GM19328 (cell line): ENCODE data around the gene CEACAM6.

Experiments
- ATAC-seq: cut with Tn5 transposase; IDR thresholded peaks from one replicate; pipeline ENCODE4 v1.9.1; 2021; ENCODE audit warnings: mild to moderate bottlenecking, moderate library complexity; ENCODE audit not compliant: unreplicated experiment

CEACAM6 gene

DNA sequence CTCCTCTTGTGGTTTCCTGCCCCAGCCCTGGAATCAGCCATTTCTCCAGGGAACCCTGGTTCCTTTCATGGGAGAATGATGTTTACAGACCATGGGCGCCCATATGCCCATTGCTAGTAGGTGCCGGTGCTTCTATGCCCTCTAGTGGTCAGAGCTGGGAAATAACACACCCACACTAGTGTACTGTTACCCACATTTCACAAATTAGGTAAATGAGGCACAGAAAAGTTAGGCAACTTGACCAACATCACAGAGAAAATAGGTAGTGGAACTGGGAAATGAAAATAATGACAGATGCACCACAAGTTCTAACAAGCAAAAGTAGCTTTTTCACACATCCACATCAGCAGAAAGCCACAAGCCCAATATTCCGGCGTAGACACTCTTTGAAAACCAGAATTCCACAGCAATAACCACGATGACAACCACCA lies 39.7 kb downstream of the CEACAM6 start:
- ATAC-seq = no peak

DNA sequence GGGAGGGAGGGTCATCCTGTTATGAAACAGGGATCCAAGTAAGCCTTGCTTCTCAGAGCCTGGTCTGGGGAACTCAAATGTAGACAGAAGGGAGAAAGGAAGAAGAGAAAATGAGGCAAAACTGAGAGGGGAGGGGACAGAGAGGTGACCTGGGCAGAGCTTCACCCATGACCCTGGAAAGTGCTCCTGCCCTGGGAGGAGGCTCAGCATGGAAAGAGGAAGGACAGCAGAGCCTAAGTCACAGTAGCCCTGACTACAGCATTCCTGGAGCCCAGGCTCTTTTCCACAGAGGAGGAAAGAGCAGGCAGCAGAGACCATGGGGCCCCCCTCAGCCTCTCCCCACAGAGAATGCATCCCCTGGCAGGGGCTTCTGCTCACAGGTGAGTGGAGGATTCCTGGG lies 41.0 kb downstream of the CEACAM6 start, which contains the start of gene CEACAM3:
CEACAM3 (plus strand) TSS at position 226 of the 400 bp plus-strand sequence; CDS start at position 317, 91 bp downstream.
- no peak for ATAC-seq

DNA sequence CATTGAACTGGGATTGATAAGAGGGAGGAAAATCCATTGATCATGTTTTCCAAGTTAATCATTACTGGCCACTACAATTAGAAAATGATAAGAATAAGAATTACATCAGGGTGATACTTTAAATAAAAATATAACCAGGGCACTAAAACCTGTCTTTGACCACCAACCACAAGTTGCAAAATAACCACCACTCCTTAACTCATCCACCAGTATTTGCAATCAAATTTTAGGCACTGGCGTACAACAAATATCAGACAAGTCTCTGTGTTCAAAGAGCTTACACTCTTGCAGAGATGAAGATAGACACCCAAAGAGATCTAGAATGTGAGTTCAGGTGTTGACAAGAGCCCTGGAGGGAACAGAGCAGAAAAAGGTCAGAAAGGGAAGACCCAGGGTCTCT lies 41.6 kb downstream of the CEACAM6 start:
- ATAC-seq = no peak

DNA sequence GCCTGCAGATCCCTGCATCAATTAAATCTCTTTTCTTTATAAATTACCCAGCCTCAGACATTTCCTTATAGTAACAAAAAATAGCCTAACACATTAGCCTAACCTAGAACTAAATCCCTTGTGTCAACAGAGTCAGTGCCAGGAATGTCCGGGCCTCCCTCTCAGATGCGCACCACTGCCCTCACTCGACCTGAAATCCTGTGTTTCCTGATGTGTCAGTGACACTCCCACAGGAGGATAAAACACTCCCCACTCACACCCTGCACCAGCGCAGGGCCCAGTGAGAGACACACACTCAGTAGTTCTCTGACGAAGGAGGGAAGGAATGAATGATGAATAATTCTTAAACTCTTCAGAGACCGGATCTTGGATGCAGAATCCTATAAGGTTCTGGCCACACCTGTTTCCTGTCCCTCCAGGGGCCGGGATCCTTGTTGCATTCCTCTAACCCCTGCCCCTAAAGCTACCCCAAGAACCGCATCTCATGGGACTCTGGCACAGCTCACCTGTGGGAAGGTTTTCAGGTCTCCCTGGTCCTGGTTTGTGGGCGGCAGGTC lies 44.2 kb downstream of the CEACAM6 start:
- no peak for ATAC-seq

DNA sequence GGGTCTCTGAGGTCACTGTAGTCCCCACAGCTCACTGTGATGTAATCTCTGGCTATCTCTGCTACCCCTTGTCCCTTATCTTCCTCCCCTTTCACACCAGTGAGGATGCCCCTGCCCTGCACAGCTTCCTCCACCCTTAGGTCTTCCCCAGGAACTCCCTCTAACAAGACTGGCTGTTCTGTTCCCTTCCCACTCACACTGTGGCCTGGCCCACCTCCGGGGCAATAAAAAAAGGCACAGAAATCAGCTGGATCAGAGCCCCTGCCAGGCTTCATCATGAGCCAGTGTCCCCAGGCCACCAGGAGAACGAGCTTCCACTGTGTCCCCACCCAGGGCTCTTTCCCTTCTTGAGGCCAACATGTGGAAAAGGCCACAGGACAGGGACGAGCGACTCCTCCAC lies 45.7 kb downstream of the CEACAM6 start:
- no peak for ATAC-seq

DNA sequence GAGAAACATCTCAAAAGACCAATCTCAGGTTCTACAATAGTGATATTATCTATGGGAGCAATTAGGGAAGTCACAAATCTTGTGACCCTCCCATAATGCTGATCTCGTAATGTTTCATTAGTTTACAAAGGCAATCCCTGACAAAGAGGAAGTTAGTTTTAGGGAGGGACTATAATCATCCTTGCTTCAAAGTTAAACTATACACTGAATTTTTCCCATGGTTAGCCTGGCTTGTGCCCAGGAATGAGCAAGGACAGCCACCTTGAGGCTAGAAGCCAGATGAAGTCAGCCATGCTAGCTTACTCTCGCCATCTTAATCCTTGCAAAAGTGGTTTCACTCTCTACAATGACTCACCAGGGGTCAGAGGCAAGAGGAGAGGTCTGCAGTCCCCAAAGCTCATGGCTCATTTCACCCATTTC lies 46.5 kb downstream of the CEACAM6 start:
- no peak for ATAC-seq

DNA sequence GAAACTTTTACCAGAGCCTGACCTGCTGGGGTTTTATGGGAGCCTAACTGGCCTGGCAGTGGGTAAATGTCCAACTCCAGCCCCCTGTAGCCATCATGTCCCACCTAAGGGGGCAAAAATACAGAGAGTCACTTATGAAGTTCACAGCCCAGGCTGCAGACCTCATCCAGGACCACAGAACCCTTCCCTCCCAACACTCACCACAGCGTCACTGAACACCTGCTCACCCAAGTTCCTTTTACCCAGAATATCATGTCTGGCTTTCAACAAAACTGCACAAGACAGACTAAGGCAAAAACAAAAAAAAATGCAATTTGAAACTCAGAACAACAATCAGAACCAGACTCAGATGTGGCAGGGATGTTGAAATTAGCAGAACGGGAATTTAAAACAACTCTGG lies 47.4 kb downstream of the CEACAM6 start:
- no peak for ATAC-seq

DNA sequence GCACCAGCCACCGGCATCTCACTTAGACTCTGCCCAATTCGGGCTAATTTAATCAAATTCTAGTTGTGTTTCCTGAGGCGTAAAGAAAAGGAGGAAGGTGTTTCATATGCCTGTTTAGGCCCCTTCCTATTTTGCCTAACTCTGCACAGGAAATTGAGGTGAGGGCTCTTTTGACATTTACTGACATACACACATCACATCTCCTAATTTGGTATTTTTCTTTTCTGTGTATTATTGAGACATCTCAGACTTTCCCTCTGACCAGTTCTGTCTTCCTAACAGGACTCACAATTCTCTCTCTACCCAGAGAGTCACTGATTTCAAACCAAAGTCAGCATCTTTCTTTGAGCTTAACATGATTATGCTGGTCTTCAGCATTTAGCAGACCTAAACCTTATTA lies 49.0 kb downstream of the CEACAM6 start:
- no peak for ATAC-seq

DNA sequence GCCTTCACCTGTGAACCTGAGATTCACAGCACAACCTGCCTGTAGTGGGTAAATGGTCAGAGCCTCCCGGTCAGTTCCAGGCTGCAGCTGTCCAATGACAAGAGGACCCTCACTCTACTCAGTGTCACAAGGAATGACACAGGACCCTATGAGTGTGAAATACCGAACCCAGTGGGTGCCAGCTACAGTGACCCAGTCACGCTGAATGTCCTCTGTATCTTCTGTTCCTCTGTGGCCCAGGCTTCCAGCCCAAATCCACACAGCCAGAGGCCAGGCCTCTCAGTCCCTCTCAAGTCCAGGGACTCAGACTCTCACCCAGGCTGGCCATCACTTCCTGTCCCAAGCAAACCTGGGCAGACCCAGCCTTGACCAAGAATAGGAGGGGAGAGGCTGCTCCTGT lies 51.8 kb downstream of the CEACAM6 start:
- no peak for ATAC-seq

DNA sequence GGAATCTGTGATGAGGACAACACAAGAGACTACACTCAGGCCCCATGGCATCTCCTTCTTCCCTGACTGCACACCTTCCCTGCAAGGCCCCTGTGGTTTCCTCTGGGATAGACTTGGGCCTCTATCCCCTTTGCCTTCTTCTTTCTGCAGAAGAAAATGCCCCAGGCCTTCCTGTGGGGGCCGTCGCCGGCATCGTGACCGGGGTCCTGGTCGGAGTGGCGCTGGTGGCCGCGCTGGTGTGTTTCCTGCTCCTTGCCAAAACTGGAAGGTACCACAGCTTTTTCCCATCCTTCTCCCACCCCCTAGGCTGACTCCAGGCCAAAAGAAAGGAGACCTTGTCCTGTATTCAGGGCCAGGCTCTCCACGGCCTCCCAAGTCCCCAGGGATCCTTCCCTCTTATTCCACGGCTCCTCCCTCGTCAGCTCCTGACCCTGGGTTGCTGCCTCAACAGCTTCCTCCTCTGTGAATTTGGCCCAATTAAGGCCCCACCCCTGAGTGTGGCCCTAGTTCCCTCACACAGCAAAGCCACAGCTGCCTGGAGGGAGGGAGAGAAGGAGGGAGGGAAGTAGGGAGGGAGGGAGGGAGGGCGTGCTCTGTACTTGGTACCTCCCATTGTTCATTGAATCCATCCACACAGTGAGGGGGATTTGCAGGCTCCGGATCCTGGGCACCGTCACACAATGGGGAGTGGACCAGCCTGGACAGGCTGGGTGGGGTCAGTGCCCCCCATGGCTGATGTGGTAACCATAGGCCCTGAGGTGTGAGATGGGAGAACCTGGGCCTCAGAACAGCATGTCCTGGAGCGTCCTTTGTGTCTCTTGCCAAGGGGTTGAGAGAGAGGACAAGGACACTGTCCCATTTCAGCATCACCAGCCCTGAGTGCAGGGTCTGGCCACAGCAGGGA lies 53.6 kb downstream of the CEACAM6 start:
- no peak for ATAC-seq

DNA sequence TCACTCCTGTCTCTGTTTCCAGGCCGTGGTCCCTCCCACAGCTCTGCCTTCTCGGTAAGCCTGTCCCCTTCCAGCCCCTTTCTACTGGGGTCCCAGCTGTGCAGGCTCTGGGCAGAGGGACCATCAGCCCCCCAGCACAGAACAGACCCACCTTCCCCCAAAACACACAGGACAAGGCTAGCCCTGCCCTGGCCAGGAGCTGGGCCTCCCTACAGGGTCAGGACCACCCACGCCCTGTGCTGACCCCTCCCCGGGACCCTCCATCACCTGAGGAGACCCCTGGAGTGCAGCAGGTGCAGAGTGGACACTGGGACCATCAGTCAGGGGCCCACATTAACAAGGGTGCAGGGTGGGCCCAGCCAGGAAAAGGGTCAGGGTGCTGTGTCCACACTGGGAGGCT lies 55.0 kb downstream of the CEACAM6 start:
- no peak for ATAC-seq

DNA sequence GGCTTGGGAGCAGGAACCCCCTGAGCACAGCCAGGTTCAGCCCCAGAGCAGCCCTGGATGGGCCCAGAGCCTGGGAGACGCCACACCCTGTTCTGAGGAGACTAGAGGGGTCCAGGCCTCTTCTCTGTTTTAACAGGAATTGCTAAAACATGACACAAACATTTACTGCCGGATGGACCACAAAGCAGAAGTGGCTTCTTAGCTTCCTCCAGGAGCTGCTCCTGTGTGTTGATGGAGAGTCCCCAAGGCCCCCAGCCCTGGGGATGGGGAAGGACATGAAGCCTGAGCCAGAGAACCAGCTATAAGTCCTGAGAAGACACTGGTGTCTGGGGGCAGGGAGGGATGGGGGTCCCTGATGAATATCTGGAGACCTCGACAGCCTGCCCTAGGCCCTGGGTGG lies 55.7 kb downstream of the CEACAM6 start:
- ATAC-seq = no peak

DNA sequence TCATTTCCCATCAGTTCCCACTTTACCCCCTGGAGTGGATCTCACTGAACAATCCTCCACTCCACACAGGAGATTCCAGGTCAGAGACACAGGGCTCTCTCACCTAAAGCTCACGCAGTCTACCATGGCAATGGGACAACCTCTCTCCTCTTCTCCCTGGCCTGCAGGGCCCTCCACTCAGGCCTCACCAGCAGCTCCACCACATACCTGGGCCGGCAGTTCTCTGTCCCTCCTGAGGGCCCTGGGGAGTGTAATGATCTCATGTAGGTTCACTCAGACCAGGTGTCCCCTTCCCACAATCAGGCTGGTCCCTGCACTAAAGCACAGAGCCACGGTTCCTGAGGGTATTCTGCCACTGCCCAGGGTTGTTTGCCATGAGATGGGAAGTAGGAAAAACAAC lies 56.7 kb downstream of the CEACAM6 start:
- ATAC-seq = no peak

DNA sequence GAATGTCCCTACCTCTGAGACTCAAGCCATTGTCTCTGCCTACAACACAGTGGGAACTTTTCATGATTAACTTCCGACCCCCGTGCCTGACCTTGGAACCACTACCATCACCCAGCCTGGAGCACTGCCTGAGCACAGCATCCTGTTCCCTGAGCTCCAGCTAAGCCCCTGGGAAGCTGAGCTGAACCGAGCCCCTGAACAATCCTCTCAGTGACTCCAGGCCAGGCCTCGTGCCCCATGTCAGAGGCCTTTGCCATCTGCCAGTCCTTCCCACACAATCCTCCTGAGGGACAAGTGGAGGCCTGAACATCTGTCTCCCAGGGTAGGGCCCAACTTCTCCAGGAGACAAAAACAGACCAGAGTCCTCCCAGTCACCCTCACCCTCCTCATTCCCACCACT lies 58.6 kb downstream of the CEACAM6 start:
- no peak for ATAC-seq

DNA sequence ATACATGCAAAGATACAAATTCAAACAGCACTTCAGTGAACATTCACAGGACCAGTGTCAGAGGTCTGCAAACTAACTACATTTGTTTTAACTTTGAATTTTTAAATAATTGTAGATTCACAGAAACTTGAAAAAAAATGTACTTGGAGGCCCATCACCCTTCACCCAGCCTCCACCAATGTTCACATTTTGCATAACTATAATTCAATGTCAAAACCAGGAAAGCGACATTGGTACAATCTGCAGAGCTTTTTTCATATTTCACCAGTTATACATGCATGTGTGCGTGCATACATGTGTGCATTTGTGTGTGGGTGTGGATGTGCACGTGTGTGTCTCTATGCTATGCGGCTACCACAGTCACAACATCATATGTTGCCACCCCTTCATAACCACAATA lies 60.0 kb downstream of the CEACAM6 start:
- ATAC-seq = no peak

DNA sequence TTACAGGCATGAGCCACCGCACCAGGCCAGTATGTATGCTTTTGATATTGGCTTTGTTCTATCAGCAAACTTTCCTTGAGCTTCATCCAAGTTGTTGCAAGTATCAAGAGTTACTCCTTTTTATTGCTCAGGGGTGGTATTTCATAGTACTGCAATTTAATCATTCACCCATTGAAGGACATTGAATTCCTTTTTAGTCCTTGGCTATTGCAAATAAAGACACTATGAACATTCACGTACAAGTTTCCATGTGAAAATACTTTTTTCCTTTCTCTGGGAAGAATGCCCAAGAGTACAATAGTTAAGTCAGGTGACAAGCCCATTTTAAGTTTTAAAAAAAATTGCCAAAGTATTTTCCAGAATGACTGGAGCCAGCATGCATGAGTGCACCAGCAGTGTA lies 61.4 kb downstream of the CEACAM6 start:
- no peak for ATAC-seq

DNA sequence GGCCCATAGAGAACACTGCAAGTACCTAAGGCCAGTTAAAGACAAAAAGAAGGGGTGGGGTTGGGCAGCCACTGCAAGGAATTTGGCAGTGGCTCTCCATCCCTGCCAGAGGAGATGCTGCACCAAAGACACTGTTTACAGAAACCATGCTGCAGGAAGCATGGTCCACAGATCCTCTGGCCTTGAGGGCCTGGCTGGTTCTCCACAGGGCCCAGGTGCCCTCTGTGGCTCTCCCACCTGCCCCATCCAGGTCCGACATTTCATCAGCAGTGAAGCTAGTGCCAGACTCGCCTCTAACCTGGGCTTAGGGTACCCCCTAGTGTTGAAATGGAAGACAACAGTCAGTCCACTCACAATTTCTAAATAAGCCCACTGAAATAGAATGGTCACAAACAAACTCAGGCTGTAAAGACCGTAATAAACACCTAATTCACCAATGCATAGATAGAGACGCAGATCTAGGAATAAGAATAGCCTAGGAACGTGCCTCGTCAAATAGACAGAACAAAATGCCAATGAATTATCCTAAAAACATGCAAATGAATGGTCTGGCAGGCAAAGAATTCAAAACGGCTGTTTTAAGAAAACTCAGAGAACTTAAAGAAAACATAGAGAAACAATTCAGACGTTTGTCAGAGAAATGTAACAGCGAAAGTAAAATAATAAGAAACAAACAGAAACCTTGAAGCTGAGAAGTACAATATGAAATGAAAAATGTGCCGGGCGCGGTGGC lies 65.8 kb downstream of the CEACAM6 start:
- no peak for ATAC-seq
